Hepatocyte (in vitro differentiated cells): ENCODE data around the gene GRIK4. TPM values are rescaled to one million over a fixed set of nuclear protein-coding genes. Genes with fewer than 3 reads are reported as not detected.

Experiments used
- DNase-seq: peaks from one replicate; pipeline ENCODE4 v3.0.0-alpha.2; 2016; ENCODE audit warnings: low spot score
- H2AFZ ChIP-seq: fragments of 200-600 bp; sonication (generic); 2 replicates; pipeline ENCODE4 v1.6.0; 2016; ENCODE audit warnings: antibody characterized with exemption, mild to moderate bottlenecking
- H3K27ac ChIP-seq: fragments of 200-600 bp; sonication (generic); 2 replicates; pipeline ENCODE4 v1.5.1; 2016; ENCODE audit warnings: mild to moderate bottlenecking
- H3K27me3 ChIP-seq: fragments of 200-600 bp; sonication (generic); 2 replicates; pipeline ENCODE4 v1.6.1; 2016
- H3K36me3 ChIP-seq: fragments of 200-600 bp; sonication (generic); replicated peaks from 2 replicates; pipeline ENCODE4 v1.5.1; 2016; ENCODE audit warnings: low read depth; ENCODE audit not compliant: insufficient read depth
- H3K4me1 ChIP-seq: fragments of 200-600 bp; sonication (generic); 2 replicates; pipeline ENCODE4 v1.5.1; 2016; ENCODE audit warnings: mild to moderate bottlenecking, moderate library complexity; ENCODE audit not compliant: insufficient read depth
- H3K4me2 ChIP-seq: fragments of 200-600 bp; sonication (generic); 2 replicates; pipeline ENCODE4 v1.6.0; 2016
- H3K4me3 ChIP-seq: fragments of 200-600 bp; sonication (generic); 2 replicates; pipeline ENCODE4 v1.5.1; 2016; ENCODE audit warnings: mild to moderate bottlenecking
- H3K79me2 ChIP-seq: fragments of 200-600 bp; sonication (generic); 2 replicates; pipeline ENCODE4 v1.6.0; 2017; ENCODE audit warnings: mild to moderate bottlenecking
- H3K9me2 ChIP-seq: fragments of 200-600 bp; sonication (generic); replicated peaks from 2 replicates; pipeline ENCODE4 v1.6.0; 2017; ENCODE audit warnings: mild to moderate bottlenecking; ENCODE audit not compliant: insufficient read depth
- H3K9me3 ChIP-seq: fragments of 200-600 bp; sonication (generic); 2 replicates; pipeline ENCODE4 v1.5.1; 2016; ENCODE audit warnings: low read depth, mild to moderate bottlenecking
- H4K20me1 ChIP-seq: fragments of 200-600 bp; sonication (generic); 2 replicates; pipeline ENCODE4 v1.6.0; 2016; ENCODE audit warnings: mild to moderate bottlenecking; ENCODE audit not compliant: insufficient read depth, poor library complexity, severe bottlenecking
- CTCF ChIP-seq: fragments of 200-600 bp; sonication (generic); IDR thresholded peaks from 2 replicates; pipeline ENCODE4 v1.5.1; 2016; ENCODE audit warnings: antibody characterized with exemption, mild to moderate bottlenecking; ENCODE audit not compliant: poor library complexity
- EZH2 ChIP-seq: fragments of 200-600 bp; sonication (generic); IDR thresholded peaks from 2 replicates; pipeline ENCODE4 v1.6.1; 2016; ENCODE audit warnings: antibody characterized with exemption, mild to moderate bottlenecking, borderline replicate concordance
- EZH2phosphoT487 ChIP-seq: fragments of 200-600 bp; sonication (generic); IDR thresholded peaks from one replicate; pipeline ENCODE4 v1.6.1; 2018; ENCODE audit warnings: antibody characterized with exemption, mild to moderate bottlenecking, low read depth, moderate library complexity; ENCODE audit not compliant: unreplicated experiment, severe bottlenecking
- WGBS: methylation state at CpG from one replicate; pipeline ENCODE4 v1.1.6; 2016; ENCODE audit warnings: low lambda C conversion rate; ENCODE audit errors: missing lambda C conversion rate; 5-methylcytosine and 5-hydroxymethylcytosine counted together
- polyA plus RNA-seq: library from polyadenylated mRNA; unstranded; fragments of >200 nt; fragmentation: Nextera tagmentation; extraction: Ambion mirVana; gene quantifications from 2 replicates; pipeline ENCODE4 v1.2.1, GENCODE V29; 2016
- total RNA-seq: library from RNA; depleted of rRNA; stranded (reverse); fragments of >200 nt; gene quantifications from 2 replicates; pipeline ENCODE4 v1.2.3, GENCODE V29; 2014

Gene GRIK4
- total and polyA plus RNA-seq, 2 experiments from 2014 or later, result 1.5 to 2.3 TPM

DNA sequence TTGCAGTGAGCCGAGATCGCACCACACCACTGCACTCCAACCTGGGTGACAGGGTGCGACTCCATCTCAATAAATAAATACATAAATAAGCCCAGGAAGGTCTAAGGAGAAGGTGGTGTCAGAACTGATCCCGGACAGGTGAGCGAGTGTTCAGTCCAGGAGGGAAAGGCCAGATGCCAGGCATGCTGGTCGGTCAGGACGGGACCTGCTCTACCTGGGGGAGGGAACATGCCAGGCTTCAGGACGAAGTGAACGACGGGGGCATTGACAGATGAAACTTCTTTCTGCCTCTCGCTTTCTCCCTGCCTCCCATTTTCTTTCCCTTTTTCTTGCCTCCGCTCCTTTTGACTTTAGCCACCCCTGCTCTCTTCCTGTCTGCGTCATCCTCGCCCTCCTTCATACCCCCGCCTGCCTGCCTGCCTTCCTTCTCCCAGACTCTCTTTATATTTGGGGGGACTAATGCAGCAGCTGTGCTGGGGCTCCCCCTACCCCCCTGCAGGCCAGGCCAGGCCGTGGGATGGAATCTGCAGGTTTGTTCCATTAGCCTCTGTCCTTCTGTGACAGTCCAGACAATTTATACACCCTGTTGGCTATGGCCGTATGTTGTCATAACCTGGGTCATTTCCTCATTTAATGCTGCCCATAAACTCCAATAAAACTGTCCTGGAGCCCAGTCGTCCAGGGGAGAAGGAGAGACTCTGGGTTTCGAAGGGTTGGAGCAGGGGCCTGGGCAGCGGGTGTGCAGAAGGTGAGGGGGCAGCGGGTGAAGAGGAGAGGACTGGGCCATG lies 303.2 kb downstream of the GRIK4 start:
- no peak for DNase-seq
- H3K36me3 ChIP-seq, result no peaks in the 10 kb centered on the region

GRCh38 chr11:120815319-120816100 lies 304.0 kb downstream of the GRIK4 start:
- TF ChIP-seq EZH2phosphoT487, result no peak
- no peak for TF ChIP-seq CTCF
- no peak for TF ChIP-seq EZH2
- H2AFZ ChIP-seq, result no peak overlapping the region
- WGBS, result 76% methylated on average over 18 of the region's 18 CpGs

More for the DNA sequence above, 303.2 kb downstream of the GRIK4 start:
- Histone ChIP-seq H3K4me3 (no peak overlapping the region), H3K4me2 (no peak overlapping the region), H2AFZ (no peak overlapping the region), H4K20me1 (no peaks in the 10 kb centered on the region), H3K79me2 (no peaks in the 10 kb centered on the region), H3K9me3 (no peaks in the 10 kb centered on the region), H3K9me2 (no peaks in the 10 kb centered on the region), H3K4me1 (no peaks in the 10 kb centered on the region), H3K27ac (no peak overlapping the region), H3K27me3 (no peaks in the 10 kb centered on the region)
- TF ChIP-seq CTCF, result no peak
- no peak for TF ChIP-seq EZH2phosphoT487
- no peak for TF ChIP-seq EZH2
- WGBS, result 87% methylated on average over 21 of the region's 21 CpGs

DNA sequence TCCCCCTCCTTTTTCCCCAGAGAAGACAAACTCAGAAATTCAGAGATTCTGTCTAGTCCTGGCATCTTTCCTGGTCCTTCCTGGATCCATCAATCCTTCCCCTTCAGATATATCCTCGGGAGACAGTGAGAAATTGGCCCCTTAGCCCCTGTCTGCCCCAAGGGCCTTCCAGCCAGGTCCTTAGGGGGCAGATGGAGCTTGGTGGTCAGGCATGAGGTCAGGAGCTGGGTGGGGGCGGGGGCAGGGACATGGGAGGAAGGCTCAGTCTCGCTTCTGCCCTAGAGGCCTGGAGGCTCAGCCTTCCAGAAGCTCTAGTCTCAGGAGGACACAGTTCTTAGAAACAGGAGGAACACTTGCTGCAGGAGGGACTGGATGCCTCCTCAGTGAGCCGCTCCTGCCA lies 304.6 kb downstream of the GRIK4 start:
- H3K79me2 ChIP-seq, result no peaks in the 10 kb centered on the region
- no peak overlapping the region for H3K4me2 ChIP-seq
- 93% methylated on average over 4 of the region's 4 CpGs for WGBS
- no peaks in the 10 kb centered on the region for H3K9me2 ChIP-seq
- no peak for DNase-seq
- no peak overlapping the region for H3K4me3 ChIP-seq
- no peaks in the 10 kb centered on the region for H4K20me1 ChIP-seq
- H3K36me3 ChIP-seq, result no peaks in the 10 kb centered on the region
- H3K27me3 ChIP-seq, result no peaks in the 10 kb centered on the region
- TF ChIP-seq EZH2, result no peak
- TF ChIP-seq CTCF, result no peak
- no peak for TF ChIP-seq EZH2phosphoT487
- H2AFZ ChIP-seq, result no peak overlapping the region
- no peaks in the 10 kb centered on the region for H3K4me1 ChIP-seq
- no peaks in the 10 kb centered on the region for H3K9me3 ChIP-seq
- H3K27ac ChIP-seq, result no peak overlapping the region

More at GRCh38 chr11:120815319-120816100, 304.0 kb downstream of the GRIK4 start:
- no peak for DNase-seq
- no peak overlapping the region for H3K27ac ChIP-seq
- H3K4me3 ChIP-seq, result no peak overlapping the region
- no peaks in the 10 kb centered on the region for H3K79me2 ChIP-seq
- H4K20me1 ChIP-seq, result no peaks in the 10 kb centered on the region
- no peaks in the 10 kb centered on the region for H3K27me3 ChIP-seq
- no peaks in the 10 kb centered on the region for H3K4me1 ChIP-seq
- H3K9me2 ChIP-seq, result no peaks in the 10 kb centered on the region
- H3K36me3 ChIP-seq, result no peaks in the 10 kb centered on the region
- no peaks in the 10 kb centered on the region for H3K9me3 ChIP-seq
- no peak overlapping the region for H3K4me2 ChIP-seq
